Endothelial cell of umbilical vein (primary cell): Measurements from ENCODE around the gene CACNA2D3. TPM values are rescaled to one million over a fixed set of nuclear protein-coding genes. Genes with fewer than 3 reads are reported as not detected.

Source experiments
- BruUV-seq: library from RNA; stranded (reverse); fragments of 400-500 nt; replicated peaks from 2 replicates; lab custom pipeline; 2021; lab: Mats Ljungman, UMichigan
- CTCF ChIA-PET: fragments of 300-600, 350-600 bp; sonication (Branson Sonifier 250); formaldehyde crosslinking; loops from one replicate; lab custom pipeline; 2021; ENCODE audit warnings: antibody characterized with exemption, inconsistent platforms; lab: Charles Lee
- POLR2A ChIA-PET: fragments of 300-600, 350-600 bp; sonication (Branson Sonifier 250); formaldehyde crosslinking; loops from one replicate; lab custom pipeline; 2021; ENCODE audit warnings: antibody characterized with exemption, inconsistent platforms; lab: Charles Lee
- DNase-seq: peaks from one replicate; pipeline ENCODE4 v3.0.0-alpha.2; 2011; ENCODE audit warnings: low read depth, low spot score
- FAIRE-seq: peaks from 2 replicates; lab custom pipeline; 2011; peaks lifted over from hg19 to GRCh38; lab: Jason Lieb, UNC
- H2AFZ ChIP-seq: 2 replicates; pipeline ENCODE4 v1.6.0; 2012; ENCODE audit warnings: low read depth, low read length, control low read depth, inconsistent platforms
- H3K27ac ChIP-seq: 2 replicates; pipeline ENCODE4 v1.5.1; 2011; ENCODE audit warnings: low read depth, mild to moderate bottlenecking, control low read depth, low read length, moderate library complexity; ENCODE audit not compliant: insufficient read depth
- H3K27me3 ChIP-seq, 2 experiments: 2 replicates each; pipeline versions ENCODE4 v1.6.0 to v1.6.1; 2011; ENCODE audit warnings: low read length in 2 of 2, mixed read lengths in 1 of 2; ENCODE audit not compliant: control insufficient read depth in 2 of 2, insufficient read depth in 2 of 2
- H3K36me3 ChIP-seq, 2 experiments: 2 replicates in 1 of 2; 3 replicates in 1 of 2; pipeline ENCODE4 v1.5.1; 2011; ENCODE audit warnings: low read length in 2 of 2, mild to moderate bottlenecking in 1 of 2, moderate library complexity in 1 of 2; ENCODE audit not compliant: control insufficient read depth in 2 of 2, insufficient read depth in 2 of 2; ENCODE audit errors: extremely low read depth in 1 of 2
- H3K4me1 ChIP-seq: 3 replicates; pipeline ENCODE4 v1.5.1; 2011; ENCODE audit warnings: mild to moderate bottlenecking, low read length; ENCODE audit not compliant: control insufficient read depth, insufficient read depth; ENCODE audit errors: extremely low read depth
- H3K4me2 ChIP-seq: 2 replicates; pipeline ENCODE4 v1.6.1; 2011; ENCODE audit warnings: low read length, control low read depth, mixed read lengths; ENCODE audit not compliant: insufficient read depth
- H3K4me3 ChIP-seq, 3 experiments: fragments of 200-600 bp in 1 of 3; sonication (generic), shearing (Covaris generic) in 1 of 3; replicated peaks in 1 of 3; 2 replicates each; pipeline ENCODE4 v1.5.1; 2011 to 2016; ENCODE audit warnings: control low read depth in 3 of 3, low read length in 3 of 3, mild to moderate bottlenecking in 2 of 3, inconsistent platforms in 1 of 3, low read depth in 1 of 3, moderate library complexity in 1 of 3; ENCODE audit not compliant: insufficient read depth in 1 of 3
- H3K79me2 ChIP-seq: 2 replicates; pipeline ENCODE4 v1.6.0; 2012; ENCODE audit warnings: low read length, inconsistent platforms; ENCODE audit not compliant: control insufficient read depth, insufficient read depth
- H3K9ac ChIP-seq: replicated peaks from 2 replicates; pipeline ENCODE3; 2011; ENCODE audit warnings: low read length, control low read depth; ENCODE audit not compliant: insufficient read depth; ENCODE audit errors: extremely low read depth
- H3K9me1 ChIP-seq: replicated peaks from 3 replicates; pipeline ENCODE4 v1.6.0; 2011; ENCODE audit warnings: mild to moderate bottlenecking, low read length; ENCODE audit not compliant: control insufficient read depth, insufficient read depth; ENCODE audit errors: extremely low read depth
- H3K9me3 ChIP-seq: replicated peaks from 2 replicates; pipeline ENCODE4 v1.5.1; 2012; ENCODE audit warnings: low read length, inconsistent platforms; ENCODE audit not compliant: control insufficient read depth, insufficient read depth
- H4K20me1 ChIP-seq: replicated peaks from 2 replicates; pipeline ENCODE3; 2011; ENCODE audit warnings: mild to moderate bottlenecking, low read length; ENCODE audit not compliant: control insufficient read depth, insufficient read depth; ENCODE audit errors: extremely low read depth
- EZH2 ChIP-seq: IDR thresholded peaks from 2 replicates; pipeline ENCODE4 v1.6.1; 2012; ENCODE audit warnings: borderline replicate concordance, low read depth, mild to moderate bottlenecking, moderate library complexity, low read length, inconsistent platforms; ENCODE audit not compliant: severe bottlenecking
- FOS ChIP-seq: IDR thresholded peaks from 2 replicates; pipeline ENCODE4 v1.6.1; 2011; ENCODE audit warnings: mild to moderate bottlenecking, low read length, moderate library complexity, borderline replicate concordance; ENCODE audit not compliant: insufficient read depth
- GATA2 ChIP-seq: IDR thresholded peaks from 2 replicates; pipeline ENCODE4 v1.7.0; 2011; ENCODE audit warnings: low read depth, mild to moderate bottlenecking, moderate library complexity, mixed read lengths, low read length; ENCODE audit not compliant: insufficient read length, insufficient read depth
- JUN ChIP-seq: IDR thresholded peaks from 2 replicates; pipeline ENCODE4 v1.6.1; 2011; ENCODE audit warnings: borderline replicate concordance, low read depth; ENCODE audit not compliant: insufficient read length, insufficient read depth
- MYC ChIP-seq: IDR thresholded peaks from one replicate; pipeline ENCODE4 v1.6.1; 2011; ENCODE audit warnings: mild to moderate bottlenecking, low read depth, low read length
- POLR2A ChIP-seq: IDR thresholded peaks from 2 replicates; pipeline ENCODE4 v1.6.1; 2012; ENCODE audit warnings: low read depth, mild to moderate bottlenecking, control low read depth, low read length
- POLR2AphosphoS5 ChIP-seq: IDR thresholded peaks from 2 replicates; pipeline ENCODE4 v1.6.1; 2012; ENCODE audit warnings: low read depth, mild to moderate bottlenecking, control low read depth, low read length, moderate library complexity; ENCODE audit not compliant: insufficient read depth
- dilution Hi-C: fragments of 300-500 bp; cut with MboI; formaldehyde crosslinking; loops from one replicate; pipeline ENCODE4 v1.15.0; 2019; ENCODE audit warnings: low sequenced_read_pairs; ENCODE audit not compliant: extremely low pct_ligation_motif_present
- intact Hi-C: fragments of 100-400 bp; cut with micrococcal nuclease; formaldehyde crosslinking; loops from one replicate; pipeline ENCODE4 v1.10.0; 2022
- polyA plus RNA-seq, 4 experiments: library from polyadenylated mRNA; depleted of rRNA in 3 of 4; stranded (reverse) in 3 of 4; unstranded in 1 of 4; fragments of >200 nt; gene quantifications; 2 replicates each; pipeline versions ENCODE4 v1.2.1 to v1.2.3, GENCODE V29; 2011 to 2012; ENCODE audit warnings: missing spikeins in 1 of 4
- total RNA-seq: library from RNA; stranded (reverse); gene quantifications from 2 replicates; pipeline ENCODE4 v1.2.3, GENCODE V29; 2021
- TF ChIP-seq, protein P1 (sequence below): IDR thresholded peaks from 2 replicates; pipeline ENCODE4 v1.6.1; 2011; ENCODE audit not compliant: insufficient read depth, insufficient read length
- TF ChIP-seq, protein P2 (sequence below), 2 donors: IDR thresholded peaks; 1 replicate in 1 of 2; 2 replicates in 1 of 2; pipeline ENCODE4 v1.5.1; 2011; ENCODE audit warnings: low read length in 2 of 2, mild to moderate bottlenecking in 2 of 2, moderate library complexity in 2 of 2, control low read depth in 1 of 2, inconsistent platforms in 1 of 2, low read depth in 1 of 2; ENCODE audit not compliant: insufficient read depth in 1 of 2; ENCODE audit errors: extremely low read depth in 1 of 2

CACNA2D3 gene
- total and polyA plus RNA-seq, 2 donors (not counting 3 experiments of a cell fraction or from before 2014, with no cell fraction given), result not detected

DNA sequence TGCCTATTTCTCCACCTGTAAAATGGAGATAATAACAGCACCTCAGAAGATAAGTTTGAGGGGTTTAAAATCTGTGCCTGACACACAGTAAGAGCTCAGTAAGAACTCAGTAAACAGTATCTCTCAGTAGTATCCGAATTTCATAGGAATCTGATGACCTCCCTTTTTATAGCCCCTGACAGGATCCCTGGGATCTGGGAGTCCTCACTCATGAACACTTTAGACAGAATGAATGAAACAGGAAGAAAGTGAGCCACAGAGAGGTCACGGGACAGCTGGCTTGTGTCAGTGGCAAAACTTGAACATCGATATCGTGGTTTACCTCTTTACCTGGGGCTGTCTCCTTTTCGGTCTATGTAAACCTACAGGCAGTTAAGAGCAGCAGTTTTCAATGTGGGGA, 754.3 kb downstream of the CACNA2D3 start:
- Histone ChIP-seq H3K4me1 (no peaks in the 10 kb centered on the region), H3K9me3 (peaks cover 6% of the 10 kb centered on the region), H3K36me3 (no peaks in the 10 kb centered on the region), H3K9me1 (no peaks in the 10 kb centered on the region), H3K79me2 (no peaks in the 10 kb centered on the region), H4K20me1 (no peaks in the 10 kb centered on the region), H3K4me2 (no peak overlapping the region), H3K27ac (no peak overlapping the region), H3K27me3 (no peaks in the 10 kb centered on the region), H3K4me3 (no peak overlapping the region), H3K9ac (no peak overlapping the region), H2AFZ (no peak overlapping the region)
- intact Hi-C loops, result no loop called here
- TF ChIP-seq GATA2 (no peak), EZH2 (no peak), POLR2A (no peak), MYC (no peak)
- TF ChIP-seq, protein P1, sequence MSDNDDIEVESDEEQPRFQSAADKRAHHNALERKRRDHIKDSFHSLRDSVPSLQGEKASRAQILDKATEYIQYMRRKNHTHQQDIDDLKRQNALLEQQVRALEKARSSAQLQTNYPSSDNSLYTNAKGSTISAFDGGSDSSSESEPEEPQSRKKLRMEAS, result no peak
- TF ChIP-seq, protein P2, sequence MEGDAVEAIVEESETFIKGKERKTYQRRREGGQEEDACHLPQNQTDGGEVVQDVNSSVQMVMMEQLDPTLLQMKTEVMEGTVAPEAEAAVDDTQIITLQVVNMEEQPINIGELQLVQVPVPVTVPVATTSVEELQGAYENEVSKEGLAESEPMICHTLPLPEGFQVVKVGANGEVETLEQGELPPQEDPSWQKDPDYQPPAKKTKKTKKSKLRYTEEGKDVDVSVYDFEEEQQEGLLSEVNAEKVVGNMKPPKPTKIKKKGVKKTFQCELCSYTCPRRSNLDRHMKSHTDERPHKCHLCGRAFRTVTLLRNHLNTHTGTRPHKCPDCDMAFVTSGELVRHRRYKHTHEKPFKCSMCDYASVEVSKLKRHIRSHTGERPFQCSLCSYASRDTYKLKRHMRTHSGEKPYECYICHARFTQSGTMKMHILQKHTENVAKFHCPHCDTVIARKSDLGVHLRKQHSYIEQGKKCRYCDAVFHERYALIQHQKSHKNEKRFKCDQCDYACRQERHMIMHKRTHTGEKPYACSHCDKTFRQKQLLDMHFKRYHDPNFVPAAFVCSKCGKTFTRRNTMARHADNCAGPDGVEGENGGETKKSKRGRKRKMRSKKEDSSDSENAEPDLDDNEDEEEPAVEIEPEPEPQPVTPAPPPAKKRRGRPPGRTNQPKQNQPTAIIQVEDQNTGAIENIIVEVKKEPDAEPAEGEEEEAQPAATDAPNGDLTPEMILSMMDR (IDR thresholded peaks at IDR 0.05; ENCODE audit: extremely low read depth in 1 of 2, insufficient read depth in 1 of 2, low read depth in 1 of 2, low read length in 2 of 2), result no peak
- CTCF ChIA-PET, result no interaction called here
- DNase-seq (no peak), FAIRE-seq (no peak)
- dilution Hi-C loops, result no loop called here
- no TSS peak for BruUV-seq
- POLR2A ChIA-PET, result no interaction called here

DNA sequence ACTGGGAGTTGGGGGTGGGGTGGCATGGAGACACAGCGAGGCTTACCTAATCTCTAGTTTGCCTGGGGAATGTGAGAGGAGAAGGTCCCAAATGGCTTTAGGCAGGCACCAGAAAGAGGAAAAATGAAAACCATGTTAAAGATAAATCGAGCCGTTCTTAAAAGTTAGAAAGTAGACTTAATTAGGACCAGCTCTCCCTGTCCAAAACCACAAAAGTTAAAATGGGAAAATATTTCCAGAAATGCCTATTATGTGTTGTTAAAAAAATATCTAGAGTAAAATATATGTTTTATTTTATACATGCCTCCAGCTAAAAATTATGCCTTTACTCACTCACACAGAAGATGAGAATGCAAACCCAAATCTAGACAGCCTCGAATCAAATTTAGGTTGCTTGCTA, 755.4 kb downstream of the CACNA2D3 start:
- Histone ChIP-seq H3K27ac (no peak overlapping the region), H3K36me3 (no peaks in the 10 kb centered on the region), H3K4me3 (no peak overlapping the region), H4K20me1 (no peaks in the 10 kb centered on the region), H3K4me1 (no peaks in the 10 kb centered on the region), H3K27me3 (no peaks in the 10 kb centered on the region), H3K79me2 (no peaks in the 10 kb centered on the region), H3K9me1 (no peaks in the 10 kb centered on the region), H3K4me2 (no peak overlapping the region), H3K9me3 (peaks cover 6% of the 10 kb centered on the region), H3K9ac (no peak overlapping the region), H2AFZ (no peak overlapping the region)
- ChIA-PET CTCF (no interaction called here), POLR2A (no interaction called here)
- FAIRE-seq (no peak), DNase-seq (no peak)
- no TSS peak for BruUV-seq
- TF ChIP-seq EZH2, result no peak
- TF ChIP-seq POLR2AphosphoS5, result no peak
- TF ChIP-seq POLR2A, result no peak
- TF ChIP-seq, protein P1, result no peak
- TF ChIP-seq, protein P2 (IDR thresholded peaks at IDR 0.05; ENCODE audit: extremely low read depth in 1 of 2, insufficient read depth in 1 of 2, low read depth in 1 of 2, low read length in 2 of 2), result no peak
- no peak for TF ChIP-seq MYC
- TF ChIP-seq JUN, result no peak
- TF ChIP-seq FOS, result no peak
- intact Hi-C loops, result no loop called here
- dilution Hi-C loops, result no loop called here
